Choroid plexus epithelial cell (primary cell): Measurements from ENCODE around the gene YY1.
A peak's percentile ranks its signal among the peaks of the same experiment; 100 is the strongest.
"Not testable (repeated sequence)": the region's sequence is repeated elsewhere in the genome, so short reads cannot be mapped to it uniquely, and the experiment has no call there.

ENCODE experiments used
- DNase-seq: peaks from one replicate; pipeline ENCODE4 v3.0.0-alpha.2; 2010; ENCODE audit warnings: low read depth
- H3K4me3 ChIP-seq: 2 replicates; pipeline ENCODE4 v1.5.1; 2011; ENCODE audit warnings: low read depth, mild to moderate bottlenecking, control low read depth, low read length, moderate library complexity
- TF ChIP-seq, protein P1 (sequence below): conservative IDR thresholded peaks from 2 replicates; pipeline ENCODE4 v1.5.1; 2011; ENCODE audit warnings: low read depth, mild to moderate bottlenecking, control low read depth, inconsistent platforms, low read length, moderate library complexity

Gene YY1

DNA sequence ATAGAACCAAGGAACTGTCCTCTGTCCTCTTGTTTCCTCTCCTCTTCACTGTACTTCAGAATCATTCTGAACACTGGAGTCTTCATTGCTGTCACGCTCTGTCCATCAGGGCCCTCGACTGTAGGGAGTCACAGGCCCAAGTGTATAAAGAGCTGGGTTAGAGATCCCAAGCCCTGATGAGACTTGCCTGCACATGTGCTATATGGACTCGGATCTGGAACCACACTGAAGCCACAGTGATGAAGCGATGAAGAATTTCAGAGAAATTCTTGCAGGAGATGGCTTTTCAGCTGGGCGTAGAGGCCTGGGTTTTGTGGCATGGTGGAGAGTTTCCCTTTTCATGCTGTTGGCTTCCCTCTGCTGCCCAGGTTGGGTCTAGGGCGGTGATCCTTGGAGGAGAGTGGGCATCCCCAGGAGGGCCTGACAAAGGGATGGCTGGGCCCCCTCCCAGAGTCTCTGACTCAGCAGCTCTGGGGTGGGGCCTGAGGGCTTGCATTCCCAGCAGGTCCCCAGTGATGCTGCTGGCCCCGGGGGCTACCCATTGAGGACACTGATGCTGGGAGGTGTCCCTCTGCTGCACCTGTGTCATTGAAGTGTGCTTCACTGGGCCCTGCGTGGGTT lies 39.6 kb upstream of the YY1 start:
- TF ChIP-seq, protein P1, sequence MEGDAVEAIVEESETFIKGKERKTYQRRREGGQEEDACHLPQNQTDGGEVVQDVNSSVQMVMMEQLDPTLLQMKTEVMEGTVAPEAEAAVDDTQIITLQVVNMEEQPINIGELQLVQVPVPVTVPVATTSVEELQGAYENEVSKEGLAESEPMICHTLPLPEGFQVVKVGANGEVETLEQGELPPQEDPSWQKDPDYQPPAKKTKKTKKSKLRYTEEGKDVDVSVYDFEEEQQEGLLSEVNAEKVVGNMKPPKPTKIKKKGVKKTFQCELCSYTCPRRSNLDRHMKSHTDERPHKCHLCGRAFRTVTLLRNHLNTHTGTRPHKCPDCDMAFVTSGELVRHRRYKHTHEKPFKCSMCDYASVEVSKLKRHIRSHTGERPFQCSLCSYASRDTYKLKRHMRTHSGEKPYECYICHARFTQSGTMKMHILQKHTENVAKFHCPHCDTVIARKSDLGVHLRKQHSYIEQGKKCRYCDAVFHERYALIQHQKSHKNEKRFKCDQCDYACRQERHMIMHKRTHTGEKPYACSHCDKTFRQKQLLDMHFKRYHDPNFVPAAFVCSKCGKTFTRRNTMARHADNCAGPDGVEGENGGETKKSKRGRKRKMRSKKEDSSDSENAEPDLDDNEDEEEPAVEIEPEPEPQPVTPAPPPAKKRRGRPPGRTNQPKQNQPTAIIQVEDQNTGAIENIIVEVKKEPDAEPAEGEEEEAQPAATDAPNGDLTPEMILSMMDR: no peak
- H3K4me3 ChIP-seq: no peak overlapping the region
- DNase-seq: no peak

DNA sequence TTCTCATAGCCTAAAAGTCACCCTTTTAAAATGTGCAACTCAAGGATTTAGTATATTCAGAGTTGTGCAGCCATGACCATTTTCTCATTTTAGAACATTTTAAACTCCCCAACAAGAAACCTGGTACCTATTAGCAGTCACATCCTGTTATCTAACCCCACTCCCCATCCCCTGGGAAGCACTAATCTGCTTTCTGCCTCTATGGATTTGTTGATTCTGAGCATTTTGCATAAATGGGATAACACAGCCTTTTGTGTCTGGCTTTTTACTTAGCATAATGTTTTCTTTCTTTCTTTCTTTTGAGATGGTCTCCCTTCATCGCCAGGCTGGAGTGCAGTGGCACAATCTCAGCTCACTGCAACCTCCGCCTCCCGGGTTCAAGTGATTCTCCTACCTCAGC lies 38.6 kb upstream of the YY1 start:
- DNase-seq: no peak
- H3K4me3 ChIP-seq: no peak overlapping the region
- TF ChIP-seq, protein P1: no peak

DNA sequence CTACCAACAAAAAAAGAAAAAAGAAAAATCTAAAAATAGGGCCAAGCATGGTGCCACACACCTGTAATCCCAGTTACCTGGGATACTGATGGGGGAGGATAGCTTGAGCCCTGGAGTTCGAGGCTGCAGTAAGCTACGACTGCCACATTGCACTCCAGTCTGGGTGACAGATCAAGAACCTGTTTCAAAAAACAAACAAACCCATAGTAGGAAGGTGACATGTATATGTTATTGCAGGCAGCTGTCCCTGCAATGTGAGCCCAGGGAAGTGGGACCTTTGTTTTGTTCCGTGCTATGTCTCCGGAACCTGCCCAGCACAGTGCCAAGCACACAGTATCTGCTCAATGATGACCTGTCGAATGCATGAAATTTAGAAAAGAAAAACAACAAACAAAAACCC lies 37.2 kb upstream of the YY1 start:
- H3K4me3 ChIP-seq: no peak overlapping the region
- TF ChIP-seq, protein P1: no peak
- DNase-seq: no peak

DNA sequence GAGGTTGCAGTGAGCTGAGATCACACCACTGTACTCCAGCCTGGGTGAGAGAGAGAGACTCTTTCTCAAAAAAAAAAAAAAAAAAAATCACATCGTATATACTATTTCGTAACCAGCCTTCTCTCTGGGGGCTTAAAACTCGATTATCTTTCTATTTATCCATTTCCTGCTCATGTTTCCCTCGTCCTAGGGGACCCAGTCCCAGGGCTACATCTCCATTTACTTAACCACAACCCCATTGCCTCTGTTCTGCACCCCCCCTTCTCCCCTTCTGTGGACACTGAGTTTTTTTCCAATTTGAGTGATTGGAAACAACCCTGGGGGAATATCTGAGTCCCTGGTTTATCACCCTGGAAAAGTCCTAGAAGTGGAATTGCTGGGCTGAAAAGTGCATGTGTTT lies 36.2 kb upstream of the YY1 start:
- DNase-seq: no peak
- TF ChIP-seq, protein P1: no peak
- H3K4me3 ChIP-seq: no peak overlapping the region

DNA sequence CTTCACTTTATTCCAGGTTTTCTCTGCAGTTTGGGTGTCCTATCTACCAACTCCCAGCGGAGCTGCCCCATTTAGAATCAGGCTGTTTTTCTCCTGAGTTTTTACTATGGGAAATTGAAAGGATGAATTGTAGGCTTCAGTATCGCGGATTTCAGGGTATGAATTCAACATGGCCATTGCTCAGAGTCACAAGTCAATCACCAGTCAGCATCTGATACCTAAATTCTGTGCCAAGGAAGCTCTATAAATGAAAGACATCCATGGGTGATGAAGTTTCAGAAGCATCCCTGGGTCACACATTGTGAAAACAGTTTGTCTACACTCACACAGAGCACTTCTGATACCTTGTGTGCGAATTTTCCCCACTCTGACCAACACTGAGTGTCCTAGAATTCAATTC lies 35.8 kb upstream of the YY1 start:
- H3K4me3 ChIP-seq: no peak overlapping the region
- TF ChIP-seq, protein P1: no peak
- no peak for DNase-seq

DNA sequence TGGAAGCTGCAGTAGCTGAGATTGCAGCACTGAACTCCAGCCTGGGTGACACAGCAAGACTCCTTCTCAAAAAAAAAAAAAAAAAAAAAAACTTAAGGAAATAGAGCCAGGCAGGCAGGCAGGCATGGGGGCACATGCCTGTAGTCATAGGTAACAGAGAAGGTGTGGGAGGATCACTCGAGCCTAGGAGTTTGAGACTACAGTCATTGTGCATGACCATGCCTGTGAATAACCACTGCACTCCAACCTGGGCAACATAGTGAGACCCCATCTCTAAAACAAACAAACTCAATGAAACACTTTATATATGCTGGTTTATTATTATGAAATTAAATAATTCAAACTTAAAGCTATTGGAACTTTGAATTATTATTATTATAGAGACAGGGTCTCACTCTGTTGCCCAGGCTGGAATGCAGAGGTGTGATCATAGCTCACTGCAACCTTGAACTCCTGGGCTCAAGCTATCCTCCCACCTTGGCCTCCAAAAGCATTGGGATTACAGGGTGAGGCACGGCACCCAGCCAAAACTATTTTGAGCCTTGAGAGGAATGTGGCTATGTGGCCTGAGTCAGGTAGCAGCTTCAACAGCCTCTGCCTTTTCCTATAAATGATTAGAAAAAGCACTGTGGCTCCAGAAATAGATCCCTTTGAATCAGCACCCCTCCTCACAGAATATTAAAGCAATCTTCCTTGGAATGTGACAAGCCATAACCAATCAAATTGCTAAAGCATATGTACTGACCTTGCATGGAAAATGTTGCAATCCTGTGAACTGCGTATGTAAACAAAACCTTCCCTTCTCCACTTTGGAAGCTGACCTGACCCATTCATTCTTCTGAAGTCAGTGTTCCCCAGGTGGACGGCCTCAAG lies 34.7 kb upstream of the YY1 start:
- no peak overlapping the region for H3K4me3 ChIP-seq
- TF ChIP-seq, protein P1: no peak
- peak; percentile 76 for DNase-seq

DNA sequence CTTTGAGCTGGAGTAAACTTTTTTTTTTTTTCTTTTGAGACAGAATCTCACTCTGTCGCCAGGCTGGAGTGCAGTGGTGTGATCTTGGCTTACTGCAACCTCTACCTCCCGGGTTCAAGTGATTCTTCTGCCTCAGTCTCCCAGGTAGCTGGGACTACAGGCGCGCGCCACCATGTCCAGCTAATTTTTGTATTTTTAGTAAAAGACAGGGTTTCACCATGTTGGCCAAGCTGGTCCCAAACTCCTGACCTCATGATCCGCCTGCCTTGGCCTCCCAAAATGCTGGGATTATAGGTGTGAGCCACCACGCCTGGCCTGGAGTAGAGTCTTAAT lies 34.1 kb upstream of the YY1 start:
- not testable (repeated sequence) for DNase-seq, H3K4me3 ChIP-seq

DNA sequence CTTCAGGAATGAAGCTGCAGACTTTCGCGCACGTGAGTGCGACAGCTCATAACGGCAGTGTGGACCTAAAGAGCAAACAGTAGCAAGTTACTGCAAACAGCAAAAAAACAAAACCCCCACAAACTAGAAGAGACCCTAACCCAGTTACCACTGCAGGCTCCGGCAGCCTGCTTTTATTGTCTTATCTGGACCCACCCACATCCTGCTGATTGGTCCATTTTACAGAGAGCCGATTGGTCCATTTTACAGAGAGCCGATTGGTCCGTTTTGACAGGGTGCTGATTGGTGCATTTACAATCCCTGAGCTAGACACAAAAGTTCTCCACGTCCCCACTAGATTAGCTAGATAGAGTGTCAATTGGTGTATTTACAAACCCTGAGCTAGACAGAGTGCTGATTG lies 31.4 kb upstream of the YY1 start:
- not testable (repeated sequence) for H3K4me3 ChIP-seq, DNase-seq

DNA sequence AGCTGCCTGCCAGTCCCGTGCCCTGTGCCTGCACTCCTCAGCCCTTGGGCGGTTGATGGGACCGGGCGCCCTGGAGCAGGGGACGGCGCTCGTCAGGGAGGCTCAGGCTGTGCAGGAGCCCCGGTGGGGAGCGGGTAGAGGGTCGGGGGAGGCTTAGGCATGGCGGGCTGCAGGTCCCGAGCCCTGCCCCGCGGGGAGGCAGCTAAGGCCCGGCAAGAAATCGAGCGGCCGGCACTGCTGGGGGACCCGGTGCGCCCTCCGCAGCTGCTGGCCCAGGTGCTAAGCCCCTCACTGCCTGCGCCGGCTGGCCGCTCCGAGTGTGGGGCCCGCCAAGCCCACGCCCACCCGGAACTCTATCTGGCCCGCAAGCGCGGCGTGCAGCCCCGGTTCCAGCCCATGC lies 30.8 kb upstream of the YY1 start:
- H3K4me3 ChIP-seq, DNase-seq: not testable (repeated sequence)
